ENCODE measurements around the gene NKAIN2.
A peak's percentile ranks its signal among the peaks of the same experiment; 100 is the strongest.

Gene NKAIN2

DNA sequence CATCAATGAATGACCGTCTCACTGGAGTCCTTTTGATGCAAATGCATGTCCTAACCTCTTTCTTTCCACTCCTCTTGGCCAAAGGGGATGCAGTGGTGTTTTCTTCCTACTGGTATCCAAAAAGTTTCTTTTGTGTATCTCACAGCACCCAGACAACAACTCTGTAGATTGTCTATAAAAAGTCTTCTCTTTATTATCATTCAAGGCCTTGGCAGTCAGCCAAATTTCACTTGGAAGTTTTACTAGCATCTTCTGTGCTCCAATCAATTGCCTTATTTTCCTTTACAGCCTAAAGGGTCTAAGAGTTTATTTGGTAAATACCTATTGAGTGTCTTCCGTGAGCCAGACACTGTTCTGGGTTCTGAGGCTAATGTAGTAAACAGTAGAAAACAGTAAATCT is 1008.4 kb downstream of the NKAIN2 start (continued):
- TF ChIP-seq, protein P1, sequence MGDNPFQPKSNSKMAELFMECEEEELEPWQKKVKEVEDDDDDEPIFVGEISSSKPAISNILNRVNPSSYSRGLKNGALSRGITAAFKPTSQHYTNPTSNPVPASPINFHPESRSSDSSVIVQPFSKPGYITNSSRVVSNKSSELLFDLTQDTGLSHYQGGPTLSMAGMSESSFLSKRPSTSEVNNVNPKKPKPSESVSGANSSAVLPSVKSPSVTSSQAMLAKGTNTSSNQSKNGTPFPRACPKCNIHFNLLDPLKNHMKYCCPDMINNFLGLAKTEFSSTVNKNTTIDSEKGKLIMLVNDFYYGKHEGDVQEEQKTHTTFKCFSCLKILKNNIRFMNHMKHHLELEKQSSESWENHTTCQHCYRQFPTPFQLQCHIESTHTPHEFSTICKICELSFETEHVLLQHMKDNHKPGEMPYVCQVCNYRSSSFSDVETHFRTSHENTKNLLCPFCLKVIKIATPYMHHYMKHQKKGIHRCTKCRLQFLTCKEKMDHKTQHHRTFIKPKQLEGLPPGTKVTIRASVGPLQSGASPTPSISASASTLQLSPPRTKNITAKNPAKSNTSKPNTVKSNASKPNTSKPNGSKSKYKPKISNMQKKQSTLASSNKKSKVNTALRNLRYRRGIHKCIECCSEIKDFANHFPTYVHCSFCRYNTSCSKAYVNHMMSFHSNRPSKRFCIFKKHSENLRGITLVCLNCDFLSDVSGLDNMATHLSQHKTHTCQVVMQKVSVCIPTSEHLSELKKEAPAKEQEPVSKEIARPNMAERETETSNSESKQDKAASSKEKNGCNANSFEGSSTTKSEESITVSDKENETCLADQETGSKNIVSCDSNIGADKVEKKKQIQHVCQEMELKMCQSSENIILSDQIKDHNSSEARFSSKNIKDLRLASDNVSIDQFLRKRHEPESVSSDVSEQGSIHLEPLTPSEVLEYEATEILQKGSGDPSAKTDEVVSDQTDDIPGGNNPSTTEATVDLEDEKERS (tag by site-specific recombination; IDR thresholded peaks at IDR 0.05), result no peak
- TF ChIP-seq ZNF2 (tag by site-specific recombination; IDR thresholded peaks at IDR 0.05), result no peak
- TF ChIP-seq GLI2 (tag by site-specific recombination; IDR thresholded peaks at IDR 0.05; ENCODE audit: borderline replicate concordance, low read depth), result no peak
- TF ChIP-seq KLF9 (tag by site-specific recombination; IDR thresholded peaks at IDR 0.05; ENCODE audit: low read depth), result no peak
- TF ChIP-seq ZNF837 (tag by site-specific recombination; IDR thresholded peaks at IDR 0.05), result no peak
- TF ChIP-seq ZNF221 (tag by site-specific recombination; IDR thresholded peaks at IDR 0.05; ENCODE audit: borderline replicate concordance), result no peak
- no peak for TF ChIP-seq RBAK (tag by site-specific recombination; IDR thresholded peaks at IDR 0.05)
- no peak for TF ChIP-seq GLIS1 (tag by site-specific recombination; IDR thresholded peaks at IDR 0.05)
- no peak for TF ChIP-seq IKZF3 (tag by site-specific recombination; IDR thresholded peaks at IDR 0.05)

DNA sequence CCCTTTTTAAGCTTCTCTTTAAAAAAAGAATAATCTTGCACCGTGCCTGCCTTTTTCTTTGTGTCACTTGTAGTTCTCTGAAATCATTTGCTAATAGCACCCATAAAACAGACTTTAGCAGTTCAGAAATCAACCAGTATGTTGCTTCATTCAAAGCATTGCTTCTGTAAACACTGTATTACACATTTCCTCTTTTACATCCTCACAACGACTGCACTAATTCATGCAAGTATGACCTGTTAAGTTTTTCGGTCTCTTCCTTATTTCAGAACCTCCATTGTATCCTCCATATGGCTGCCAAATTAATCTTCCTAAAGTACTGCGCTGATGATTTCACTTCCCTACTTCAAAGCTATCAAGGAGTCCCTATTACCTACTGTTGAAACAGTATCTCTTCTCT is 1015.7 kb downstream of the NKAIN2 start:
- ChIA-PET POLR2A (no interaction called here), CTCF (interaction anchor here (0.7 kb wide), 1 partner anchor 430 kb away, joined by 3 read pairs; no protein-coding TSS in a partner anchor)
- no peak overlapping the region for H3K4me3 ChIP-seq (ENCODE audit: low read depth, low read length)
- H3K27ac ChIP-seq (ENCODE audit: extremely low read depth, low read depth, low read length), result no peak overlapping the region
- TF ChIP-seq, protein P2, sequence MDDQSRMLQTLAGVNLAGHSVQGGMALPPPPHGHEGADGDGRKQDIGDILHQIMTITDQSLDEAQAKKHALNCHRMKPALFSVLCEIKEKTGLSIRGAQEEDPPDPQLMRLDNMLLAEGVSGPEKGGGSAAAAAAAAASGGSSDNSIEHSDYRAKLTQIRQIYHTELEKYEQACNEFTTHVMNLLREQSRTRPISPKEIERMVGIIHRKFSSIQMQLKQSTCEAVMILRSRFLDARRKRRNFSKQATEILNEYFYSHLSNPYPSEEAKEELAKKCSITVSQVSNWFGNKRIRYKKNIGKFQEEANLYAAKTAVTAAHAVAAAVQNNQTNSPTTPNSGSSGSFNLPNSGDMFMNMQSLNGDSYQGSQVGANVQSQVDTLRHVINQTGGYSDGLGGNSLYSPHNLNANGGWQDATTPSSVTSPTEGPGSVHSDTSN (CRISPR knock-in tag; IDR thresholded peaks at IDR 0.05), result no peak
- TF ChIP-seq ZNF121 (tag by site-specific recombination; IDR thresholded peaks at IDR 0.05) (no peak), ZNF670 (tag by site-specific recombination; IDR thresholded peaks at IDR 0.05; ENCODE audit: low read depth) (no peak), TCF7L2 (IDR thresholded peaks at IDR 0.05; ENCODE audit: borderline replicate concordance, low read depth, low read length) (no peak), ZNF10 (tag by site-specific recombination; IDR thresholded peaks at IDR 0.05) (no peak), ZNF184 (tag by site-specific recombination; IDR thresholded peaks at IDR 0.05) (no peak), ZNF350 (tag by site-specific recombination; IDR thresholded peaks at IDR 0.05) (0 out of 2 replicates have a peak, but pooled peaks have one; percentile 25)
- TF ChIP-seq, protein P3, sequence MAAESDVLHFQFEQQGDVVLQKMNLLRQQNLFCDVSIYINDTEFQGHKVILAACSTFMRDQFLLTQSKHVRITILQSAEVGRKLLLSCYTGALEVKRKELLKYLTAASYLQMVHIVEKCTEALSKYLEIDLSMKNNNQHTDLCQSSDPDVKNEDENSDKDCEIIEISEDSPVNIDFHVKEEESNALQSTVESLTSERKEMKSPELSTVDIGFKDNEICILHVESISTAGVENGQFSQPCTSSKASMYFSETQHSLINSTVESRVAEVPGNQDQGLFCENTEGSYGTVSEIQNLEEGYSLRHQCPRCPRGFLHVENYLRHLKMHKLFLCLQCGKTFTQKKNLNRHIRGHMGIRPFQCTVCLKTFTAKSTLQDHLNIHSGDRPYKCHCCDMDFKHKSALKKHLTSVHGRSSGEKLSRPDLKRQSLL (tag by site-specific recombination; IDR thresholded peaks at IDR 0.05), result no peak
- peaks cover 26% of the 10 kb centered on the region for H3K4me1 ChIP-seq (ENCODE audit: control insufficient read depth, insufficient read depth, low read length)
- no peaks in the 10 kb centered on the region; the same call in 1 of the 2 replicates for H3K9me3 ChIP-seq (ENCODE audit: control insufficient read depth, insufficient read depth, low read depth, low read length)
- no peaks in the 10 kb centered on the region for H3K36me3 ChIP-seq (ENCODE audit: control insufficient read depth in 2 of 2, insufficient read depth in 1 of 2, low read length in 2 of 2)

DNA sequence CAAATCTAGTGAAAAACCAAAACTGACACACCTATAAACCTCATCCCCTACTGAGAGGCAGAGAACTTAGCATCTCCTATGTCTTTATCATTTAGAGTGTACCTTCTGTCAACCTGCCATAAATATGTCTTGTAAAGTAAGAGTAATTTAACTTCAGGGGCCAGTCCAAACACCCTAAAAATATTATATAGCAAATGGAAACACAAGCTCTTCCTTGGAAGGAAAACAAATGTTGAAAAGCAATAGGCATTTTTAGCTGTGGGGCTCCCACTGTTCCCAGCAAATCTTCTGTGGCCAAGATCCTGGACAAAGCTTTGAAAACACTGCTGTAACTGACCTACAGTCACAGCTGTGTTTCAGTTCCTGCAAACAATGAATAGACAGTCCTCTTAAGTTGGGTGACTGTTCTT is 1018.5 kb downstream of the NKAIN2 start:
- Histone ChIP-seq H3K27ac (ENCODE audit: extremely low read depth, low read depth, low read length) (peak overlapping the region; percentile 62), H3K4me1 (ENCODE audit: control insufficient read depth, insufficient read depth, low read length) (peaks cover 40% of the 10 kb centered on the region), H3K4me3 (ENCODE audit: low read depth, low read length) (no peak overlapping the region), H3K36me3 (ENCODE audit: control insufficient read depth in 2 of 2, insufficient read depth in 1 of 2, low read length in 2 of 2) (no peaks in the 10 kb centered on the region), H3K9me3 (ENCODE audit: control insufficient read depth, insufficient read depth, low read depth, low read length) (no peaks in the 10 kb centered on the region; the same call in 1 of the 2 replicates)
- ChIA-PET CTCF (no interaction called here), POLR2A (no interaction called here)
- TF ChIP-seq OSR2 (tag by site-specific recombination; IDR thresholded peaks at IDR 0.05), result peak; percentile 93
- TF ChIP-seq ZNF114 (tag by site-specific recombination; IDR thresholded peaks at IDR 0.05), result no peak
- TF ChIP-seq ZNF501 (tag by site-specific recombination; IDR thresholded peaks at IDR 0.05), result no peak
- TF ChIP-seq, protein P4, sequence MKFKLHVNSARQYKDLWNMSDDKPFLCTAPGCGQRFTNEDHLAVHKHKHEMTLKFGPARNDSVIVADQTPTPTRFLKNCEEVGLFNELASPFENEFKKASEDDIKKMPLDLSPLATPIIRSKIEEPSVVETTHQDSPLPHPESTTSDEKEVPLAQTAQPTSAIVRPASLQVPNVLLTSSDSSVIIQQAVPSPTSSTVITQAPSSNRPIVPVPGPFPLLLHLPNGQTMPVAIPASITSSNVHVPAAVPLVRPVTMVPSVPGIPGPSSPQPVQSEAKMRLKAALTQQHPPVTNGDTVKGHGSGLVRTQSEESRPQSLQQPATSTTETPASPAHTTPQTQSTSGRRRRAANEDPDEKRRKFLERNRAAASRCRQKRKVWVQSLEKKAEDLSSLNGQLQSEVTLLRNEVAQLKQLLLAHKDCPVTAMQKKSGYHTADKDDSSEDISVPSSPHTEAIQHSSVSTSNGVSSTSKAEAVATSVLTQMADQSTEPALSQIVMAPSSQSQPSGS (tag by site-specific recombination; IDR thresholded peaks at IDR 0.05; ENCODE audit: low read depth), result no peak; the same call in 1 of the 2 replicates
- TF ChIP-seq ZNF561 (tag by site-specific recombination; IDR thresholded peaks at IDR 0.05; ENCODE audit: borderline replicate concordance), result peak; percentile 97
- no peak for TF ChIP-seq ZNF175 (tag by site-specific recombination; IDR thresholded peaks at IDR 0.05)
- TF ChIP-seq GLIS2 (tag by site-specific recombination; IDR thresholded peaks at IDR 0.05), result no peak
- TF ChIP-seq ZEB2 (tag by site-specific recombination; IDR thresholded peaks at IDR 0.05), result no peak
- peak; percentile 48; the same call in 1 of the 2 replicates for TF ChIP-seq HOXD13 (CRISPR knock-in tag; IDR thresholded peaks at IDR 0.05; ENCODE audit: borderline replicate concordance)
- TF ChIP-seq, protein P5, sequence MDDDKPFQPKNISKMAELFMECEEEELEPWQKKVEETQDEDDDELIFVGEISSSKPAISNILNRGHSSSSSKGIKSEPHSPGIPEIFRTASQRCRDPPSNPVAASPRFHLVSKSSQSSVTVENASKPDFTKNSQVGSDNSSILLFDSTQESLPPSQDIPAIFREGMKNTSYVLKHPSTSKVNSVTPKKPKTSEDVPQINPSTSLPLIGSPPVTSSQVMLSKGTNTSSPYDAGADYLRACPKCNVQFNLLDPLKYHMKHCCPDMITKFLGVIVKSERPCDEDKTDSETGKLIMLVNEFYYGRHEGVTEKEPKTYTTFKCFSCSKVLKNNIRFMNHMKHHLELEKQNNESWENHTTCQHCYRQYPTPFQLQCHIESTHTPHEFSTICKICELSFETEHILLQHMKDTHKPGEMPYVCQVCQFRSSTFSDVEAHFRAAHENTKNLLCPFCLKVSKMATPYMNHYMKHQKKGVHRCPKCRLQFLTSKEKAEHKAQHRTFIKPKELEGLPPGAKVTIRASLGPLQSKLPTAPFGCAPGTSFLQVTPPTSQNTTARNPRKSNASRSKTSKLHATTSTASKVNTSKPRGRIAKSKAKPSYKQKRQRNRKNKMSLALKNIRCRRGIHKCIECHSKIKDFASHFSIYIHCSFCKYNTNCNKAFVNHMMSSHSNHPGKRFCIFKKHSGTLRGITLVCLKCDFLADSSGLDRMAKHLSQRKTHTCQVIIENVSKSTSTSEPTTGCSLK (tag by site-specific recombination; IDR thresholded peaks at IDR 0.05), result no peak
